ENCODE data around the gene STK10. TPM values are rescaled to one million over a fixed set of nuclear protein-coding genes. Genes with fewer than 3 reads are reported as not detected.
A peak's percentile ranks its signal among the peaks of the same experiment; 100 is the strongest.

STK10 gene
- total and polyA plus RNA-seq, 2 of the 8 experiments (the other 6 are each of a cell fraction or from before 2014, with no cell fraction given): 10.5 to 21.4 TPM

DNA sequence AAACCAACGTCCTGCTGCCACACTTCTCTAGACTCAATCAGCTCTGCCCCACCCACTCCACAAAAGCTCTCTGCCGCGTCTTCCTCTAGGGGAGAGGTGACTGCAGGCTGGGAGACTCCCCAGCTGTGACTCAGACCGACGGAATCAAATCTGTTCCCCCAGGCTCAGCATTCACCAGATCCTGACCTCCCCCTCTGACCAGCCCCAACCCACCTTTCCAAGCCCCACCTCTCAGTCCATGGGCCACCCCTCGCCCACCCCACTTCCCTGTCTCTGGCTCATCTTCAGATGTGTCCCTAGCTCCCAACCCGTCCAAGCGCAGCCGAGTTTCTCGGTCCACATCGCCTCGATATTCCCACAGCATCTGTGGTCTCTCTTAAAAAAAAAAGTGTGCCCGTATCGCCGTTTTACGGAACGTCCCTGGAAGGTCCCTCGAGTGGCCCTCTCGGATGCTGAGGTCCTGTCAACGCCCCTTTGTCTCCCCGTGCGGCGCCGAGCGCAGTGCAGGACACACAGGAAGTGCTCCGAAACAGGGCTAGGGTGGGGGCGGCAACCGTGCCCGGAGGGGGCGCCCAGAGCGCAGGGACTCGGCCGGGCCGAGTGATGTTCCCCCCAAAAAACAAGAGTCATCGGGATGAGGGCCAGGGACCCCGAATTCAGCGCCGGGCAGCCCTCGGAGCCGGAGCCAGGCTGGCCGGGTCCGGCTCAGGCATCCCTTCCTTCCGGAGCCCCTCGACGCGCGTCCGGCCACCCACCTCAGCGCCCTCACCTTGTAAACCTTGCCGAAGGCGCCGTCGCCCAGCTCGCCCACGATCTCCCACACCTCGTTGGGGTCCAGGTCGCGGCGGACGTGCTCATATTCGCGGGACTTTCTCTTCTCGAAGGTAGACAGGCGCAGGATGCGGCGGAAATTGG, 649 bp downstream of the STK10 start (continued):
- TF ChIP-seq RFX5 (IDR thresholded peaks at IDR 0.05; ENCODE audit: borderline replicate concordance, low read depth, low read length) (no peak), RNF2 (IDR thresholded peaks at IDR 0.05; ENCODE audit: borderline replicate concordance, low read depth, low read length, missing control alignments, poor library complexity, severe bottlenecking) (no peak), SRF (IDR thresholded peaks at IDR 0.05; ENCODE audit: low read depth, low read length) (no peak), SP2 (IDR thresholded peaks at IDR 0.05; ENCODE audit: low read length) (no peak), RAD21 (IDR thresholded peaks at IDR 0.05 in 1 of 2, conservative IDR thresholded peaks at IDR 0.05 in 1 of 2; ENCODE audit: low read depth in 2 of 2, low read length in 2 of 2) (no peak), ASH2L (IDR thresholded peaks at IDR 0.05; ENCODE audit: low read length) (peak; percentile 68), SIN3A (conservative IDR thresholded peaks at IDR 0.05 in 1 of 2, IDR thresholded peaks at IDR 0.05 in 1 of 2; ENCODE audit: low read depth in 1 of 2, low read length in 2 of 2) (peak; percentile 20 to 68; a peak in 1 of 4 replicates), YY1 (IDR thresholded peaks at IDR 0.05; ENCODE audit: low read depth, low read length) (no peak), PHF8 (conservative IDR thresholded peaks at IDR 0.05; ENCODE audit: low read depth, low read length) (peak; percentile 48; the same call in 1 of the 2 replicates), CREB1 (IDR thresholded peaks at IDR 0.05) (no peak), TEAD4 (IDR thresholded peaks at IDR 0.05; ENCODE audit: low read depth, low read length) (no peak), SUZ12 (IDR thresholded peaks at IDR 0.05; ENCODE audit: low read length) (no peak), SP4 (IDR thresholded peaks at IDR 0.05; ENCODE audit: low read length) (no peak), TBP (IDR thresholded peaks at IDR 0.05; ENCODE audit: low read depth, low read length) (no peak)
- TF ChIP-seq, protein P1, sequence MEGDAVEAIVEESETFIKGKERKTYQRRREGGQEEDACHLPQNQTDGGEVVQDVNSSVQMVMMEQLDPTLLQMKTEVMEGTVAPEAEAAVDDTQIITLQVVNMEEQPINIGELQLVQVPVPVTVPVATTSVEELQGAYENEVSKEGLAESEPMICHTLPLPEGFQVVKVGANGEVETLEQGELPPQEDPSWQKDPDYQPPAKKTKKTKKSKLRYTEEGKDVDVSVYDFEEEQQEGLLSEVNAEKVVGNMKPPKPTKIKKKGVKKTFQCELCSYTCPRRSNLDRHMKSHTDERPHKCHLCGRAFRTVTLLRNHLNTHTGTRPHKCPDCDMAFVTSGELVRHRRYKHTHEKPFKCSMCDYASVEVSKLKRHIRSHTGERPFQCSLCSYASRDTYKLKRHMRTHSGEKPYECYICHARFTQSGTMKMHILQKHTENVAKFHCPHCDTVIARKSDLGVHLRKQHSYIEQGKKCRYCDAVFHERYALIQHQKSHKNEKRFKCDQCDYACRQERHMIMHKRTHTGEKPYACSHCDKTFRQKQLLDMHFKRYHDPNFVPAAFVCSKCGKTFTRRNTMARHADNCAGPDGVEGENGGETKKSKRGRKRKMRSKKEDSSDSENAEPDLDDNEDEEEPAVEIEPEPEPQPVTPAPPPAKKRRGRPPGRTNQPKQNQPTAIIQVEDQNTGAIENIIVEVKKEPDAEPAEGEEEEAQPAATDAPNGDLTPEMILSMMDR (IDR thresholded peaks at IDR 0.05; ENCODE audit: control extremely low read depth in 1 of 3, insufficient read depth in 1 of 3, low read depth in 1 of 3, low read length in 3 of 3): no peak

Data from H1 (cell line).